Measurements from ENCODE around the gene HSPB9.

DNA sequence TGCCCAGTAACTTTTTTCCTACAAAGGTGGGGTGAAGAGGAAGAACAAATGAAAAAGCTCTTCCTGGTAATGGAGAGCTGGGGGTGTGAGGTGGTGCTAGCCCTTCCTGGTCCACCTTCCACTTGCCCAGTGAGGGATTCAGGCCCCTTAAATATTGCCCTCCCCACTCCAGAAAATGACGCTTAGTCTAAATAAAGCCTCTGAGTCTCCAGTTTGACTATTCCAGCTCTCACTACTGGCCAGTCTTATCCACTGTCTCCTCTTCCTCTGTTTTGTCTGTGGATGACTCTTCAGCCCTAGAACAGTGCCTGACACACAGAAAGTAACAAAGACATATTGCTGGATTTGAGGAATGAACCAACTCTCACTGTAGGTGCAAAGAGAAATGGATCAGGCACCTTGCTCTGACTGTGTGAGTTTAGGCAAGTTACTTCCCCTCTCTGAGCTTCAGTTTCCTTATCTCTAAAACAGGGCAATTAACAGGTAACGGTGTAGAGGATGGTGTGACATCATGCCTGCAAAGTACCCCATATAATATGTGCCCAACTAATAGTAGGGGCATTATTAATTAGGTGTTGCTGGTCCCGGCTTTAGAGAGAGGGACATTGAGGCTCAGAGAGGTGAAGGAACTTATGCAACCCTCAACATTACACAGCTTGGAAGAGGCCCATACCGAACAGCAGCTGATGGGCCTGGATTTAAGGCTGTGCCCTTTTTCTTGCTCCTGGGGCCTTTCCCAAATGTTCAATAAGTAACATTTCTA, 45.6 kb upstream of the HSPB9 start:
- TF ChIP-seq POLR2AphosphoS5 (IDR thresholded peaks at IDR 0.05; ENCODE audit: low read depth, low read length) (no peak), POLR2A (IDR thresholded peaks at IDR 0.05; ENCODE audit: low read depth, low read length) (no peak), TAF1 (IDR thresholded peaks at IDR 0.05; ENCODE audit: borderline replicate concordance, low read depth, low read length) (no peak)

All from GM12892 (cell line).